H9 (cell line): ENCODE results near the gene NUDT16L1. TPM values are rescaled to one million over a fixed set of nuclear protein-coding genes. Genes with fewer than 3 reads are reported as not detected.

Source experiments
- DNase-seq: peaks from one replicate; pipeline ENCODE4 v3.0.0-alpha.2; 2017
- H2AFZ ChIP-seq: one replicate; pipeline ENCODE4 v1.6.1; 2013; ENCODE audit warnings: mild to moderate bottlenecking, low read length, control low read depth, moderate library complexity
- H2AK5ac ChIP-seq: 2 replicates; pipeline ENCODE4 v1.6.1; 2013; ENCODE audit warnings: low read length, control low read depth, mixed read lengths; ENCODE audit not compliant: insufficient read length
- H2BK120ac ChIP-seq: one replicate; pipeline ENCODE4 v1.6.1; 2013; ENCODE audit warnings: low read depth, mild to moderate bottlenecking, low read length, control low read depth, inconsistent platforms; ENCODE audit not compliant: poor library complexity, severe bottlenecking
- H2BK12ac ChIP-seq: 2 replicates; pipeline ENCODE4 v1.6.1; 2013; ENCODE audit warnings: low read length, control low read depth, mixed read lengths, low read depth; ENCODE audit not compliant: insufficient read length
- H2BK15ac ChIP-seq: 2 replicates; pipeline ENCODE4 v1.6.1; 2013; ENCODE audit warnings: low read depth, low read length, control low read depth
- H2BK20ac ChIP-seq: one replicate; pipeline ENCODE4 v1.6.1; 2013; ENCODE audit warnings: low read depth, mild to moderate bottlenecking, low read length, control low read depth, inconsistent platforms; ENCODE audit not compliant: poor library complexity, severe bottlenecking
- H2BK5ac ChIP-seq: 2 replicates; pipeline ENCODE4 v1.6.1; 2013; ENCODE audit warnings: low read length, control low read depth, mixed read lengths; ENCODE audit not compliant: insufficient read length
- H3K14ac ChIP-seq: 2 replicates; pipeline ENCODE4 v1.6.1; 2013; ENCODE audit warnings: low read length, control low read depth; ENCODE audit not compliant: insufficient read depth
- H3K18ac ChIP-seq: 2 replicates; pipeline ENCODE4 v1.6.1; 2013; ENCODE audit warnings: low read depth, mild to moderate bottlenecking, mixed read lengths, low read length, control low read depth; ENCODE audit not compliant: insufficient read length
- H3K23ac ChIP-seq: 2 replicates; pipeline ENCODE4 v1.6.1; 2013; ENCODE audit warnings: low read length, control low read depth, mixed read lengths, low read depth; ENCODE audit not compliant: insufficient read length
- H3K23me2 ChIP-seq: 2 replicates; pipeline ENCODE4 v1.6.1; 2013; ENCODE audit warnings: low read depth, mild to moderate bottlenecking, mixed read lengths, low read length, control low read depth; ENCODE audit not compliant: insufficient read length, poor library complexity, severe bottlenecking
- H3K27ac ChIP-seq: 2 replicates; pipeline ENCODE4 v1.5.1; 2013; ENCODE audit warnings: low read length, control low read depth, mixed read lengths, low read depth; ENCODE audit not compliant: insufficient read length
- H3K27me3 ChIP-seq: 2 replicates; pipeline ENCODE4 v1.6.1; 2013; ENCODE audit warnings: low read length, control low read depth, inconsistent platforms; ENCODE audit not compliant: insufficient read depth
- H3K4ac ChIP-seq: 2 replicates; pipeline ENCODE4 v1.6.1; 2013; ENCODE audit warnings: low read depth, mild to moderate bottlenecking, control low read depth, inconsistent platforms, low read length, moderate library complexity
- H3K4me1 ChIP-seq: 2 replicates; pipeline ENCODE4 v1.6.1; 2013; ENCODE audit warnings: low read length, control low read depth, inconsistent platforms; ENCODE audit not compliant: insufficient read depth
- H3K4me2 ChIP-seq: 2 replicates; pipeline ENCODE4 v1.6.1; 2013; ENCODE audit warnings: low read length, control low read depth, mixed read lengths; ENCODE audit not compliant: insufficient read length, insufficient read depth
- H3K56ac ChIP-seq: 2 replicates; pipeline ENCODE4 v1.6.1; 2013; ENCODE audit warnings: low read depth, mild to moderate bottlenecking, mixed read lengths, low read length, control low read depth; ENCODE audit not compliant: insufficient read length
- H3K79me1 ChIP-seq: 2 replicates; pipeline ENCODE4 v1.6.1; 2013; ENCODE audit warnings: low read depth, mild to moderate bottlenecking, moderate library complexity, low read length, control low read depth, inconsistent platforms; ENCODE audit not compliant: insufficient read depth, poor library complexity, severe bottlenecking
- H3K79me2 ChIP-seq: 2 replicates; pipeline ENCODE4 v1.6.1; 2013; ENCODE audit warnings: low read length, control low read depth, inconsistent platforms; ENCODE audit not compliant: insufficient read depth
- H3K9ac ChIP-seq: 2 replicates; pipeline ENCODE4 v1.6.1; 2013; ENCODE audit warnings: low read length, control low read depth, mixed read lengths; ENCODE audit not compliant: insufficient read length; ENCODE audit errors: extremely low read depth
- H3K9me3 ChIP-seq: one replicate; pipeline ENCODE4 v1.6.1; 2013; ENCODE audit warnings: low read depth, low read length, inconsistent platforms; ENCODE audit not compliant: control insufficient read depth
- H3T11ph ChIP-seq: one replicate; pipeline ENCODE4 v1.6.1; 2013; ENCODE audit warnings: mild to moderate bottlenecking, low read length, control low read depth, inconsistent platforms
- H4K20me1 ChIP-seq: one replicate; pipeline ENCODE4 v1.6.1; 2013; ENCODE audit not compliant: control insufficient read depth, insufficient read length, insufficient read depth
- H4K5ac ChIP-seq: 2 replicates; pipeline ENCODE4 v1.6.1; 2013; ENCODE audit warnings: low read depth, mild to moderate bottlenecking, mixed read lengths, low read length, control low read depth; ENCODE audit not compliant: insufficient read length
- H4K8ac ChIP-seq: replicated peaks from 2 replicates; pipeline ENCODE4 v1.6.1; 2013; ENCODE audit warnings: low read length, control low read depth, mixed read lengths, low read depth; ENCODE audit not compliant: insufficient read length
- H4K91ac ChIP-seq: 2 replicates; pipeline ENCODE4 v1.6.1; 2013; ENCODE audit warnings: low read depth, mild to moderate bottlenecking, moderate library complexity, mixed read lengths, low read length, control low read depth; ENCODE audit not compliant: insufficient read length
- H3K27ac Mint-ChIP-seq, 3 experiments: 2 replicates in 2 of 3; 3 replicates in 1 of 3; pipeline ENCODE4 v1.8.0; 2020 to 2021; ENCODE audit warnings: mixed read lengths in 3 of 3, mild to moderate bottlenecking in 1 of 3, moderate library complexity in 1 of 3
- H3K27me3 Mint-ChIP-seq: 2 replicates; pipeline ENCODE4 v1.8.0; 2021; ENCODE audit warnings: low read depth, mild to moderate bottlenecking, moderate library complexity, mixed read lengths
- H3K36me3 Mint-ChIP-seq, 3 experiments: 2 replicates in 2 of 3; 3 replicates in 1 of 3; pipeline ENCODE4 v1.8.0; 2020 to 2021; ENCODE audit warnings: low read depth in 3 of 3, mixed read lengths in 3 of 3; ENCODE audit not compliant: insufficient read depth in 1 of 3
- H3K4me1 Mint-ChIP-seq, 2 experiments: 2 replicates each; pipeline ENCODE4 v1.8.0; 2020; ENCODE audit warnings: mixed read lengths in 2 of 2
- H3K4me3 Mint-ChIP-seq, 2 experiments: 2 replicates in 1 of 2; 3 replicates in 1 of 2; pipeline ENCODE4 v1.8.0; 2020 to 2021; ENCODE audit warnings: mild to moderate bottlenecking in 2 of 2, mixed read lengths in 2 of 2, moderate library complexity in 1 of 2
- H3K9me3 Mint-ChIP-seq, 2 experiments: 2 replicates in 1 of 2; 3 replicates in 1 of 2; pipeline ENCODE4 v1.8.0; 2020; ENCODE audit warnings: mild to moderate bottlenecking in 2 of 2, mixed read lengths in 2 of 2, moderate library complexity in 1 of 2
- CTCF ChIP-seq: fragments of 200-600 bp; sonication (generic); conservative IDR thresholded peaks from 3 replicates; pipeline ENCODE4 v1.8.0; 2021; ENCODE audit warnings: antibody characterized with exemption, mild to moderate bottlenecking
- WGBS: extraction: QIAGEN DNeasy Blood & Tissue Kit; methylation state at CpG from one replicate; pipeline ENCODE4 v1.1.7; 2013; ENCODE audit warnings: missing lambda C conversion rate, low lambda C conversion rate, mixed read lengths; ENCODE audit not compliant: insufficient read length; ENCODE audit errors: extremely low coverage; 5-methylcytosine and 5-hydroxymethylcytosine counted together
- total RNA-seq: library from RNA; stranded (reverse); gene quantifications from 2 replicates; pipeline ENCODE4 v1.2.1, GENCODE V29; 2021

Gene NUDT16L1
- total RNA-seq, 1 experiment from 2014 or later, result 49.4 TPM

- Mint-ChIP-seq H3K27ac (peak overlapping the region; percentile 61 to 77 (median 75); a peak in 2 of 7 replicates), H3K36me3 (peaks cover 14 to 45% (median 40%) of the 10 kb centered on the region in 3 experiments; a peak in 6 of 7 replicates), H3K27me3 (peaks cover 2% of the 10 kb centered on the region; the same call in 1 of the 2 replicates), H3K4me1 (peaks cover 2 to 3% of the 10 kb centered on the region in 2 experiments; a peak in 2 of 4 replicates), H3K4me3 (peak overlapping the region; percentile 77 to 86; a peak in 3 of 5 replicates), H3K9me3 (no peaks in the 10 kb centered on the region)
- H3T11ph ChIP-seq, result no peak overlapping the region
- no peak overlapping the region for H4K8ac ChIP-seq
- no peaks in the 10 kb centered on the region for H3K79me2 ChIP-seq
- no peak overlapping the region for H2AK5ac ChIP-seq
- no peak overlapping the region for H2BK120ac ChIP-seq
- WGBS, result no CpG with 5 or more reads among the region's 12 CpGs
- no peak overlapping the region for H3K4ac ChIP-seq
- H3K23me2 ChIP-seq, result peaks cover 3% of the 10 kb centered on the region
- H2BK12ac ChIP-seq, result no peak overlapping the region
- H3K4me2 ChIP-seq, result no peak overlapping the region
- no peak for TF ChIP-seq CTCF
- no peak overlapping the region for H2AFZ ChIP-seq
- no peak overlapping the region for H3K23ac ChIP-seq
- no peak overlapping the region for H3K18ac ChIP-seq
- H2BK15ac ChIP-seq, result no peak overlapping the region
- H3K56ac ChIP-seq, result no peak overlapping the region
- H2BK5ac ChIP-seq, result no peak overlapping the region
- no peak overlapping the region for H3K14ac ChIP-seq
- no peak overlapping the region for H3K27ac ChIP-seq
- H4K91ac ChIP-seq, result no peak overlapping the region
- no peaks in the 10 kb centered on the region for H3K27me3 ChIP-seq
- H3K9ac ChIP-seq, result no peak overlapping the region
- H3K9me3 ChIP-seq, result no peaks in the 10 kb centered on the region
- H2BK20ac ChIP-seq, result no peak overlapping the region
- H4K5ac ChIP-seq, result no peak overlapping the region
- no peaks in the 10 kb centered on the region for H3K79me1 ChIP-seq
- H4K20me1 ChIP-seq, result no peaks in the 10 kb centered on the region
- no peaks in the 10 kb centered on the region for H3K4me1 ChIP-seq
- no peak for DNase-seq
These were observed 2.3 kb downstream of the NUDT16L1 start for GRCh38 chr16:4695473-4696171.
